HCT116 (cell line): Measurements from ENCODE around the gene RAB31. TPM values are rescaled to one million over a fixed set of nuclear protein-coding genes. Genes with fewer than 3 reads are reported as not detected.

ENCODE experiments used
- ATAC-seq: fragments of 200-7000 bp; cut with Tn5 transposase; 2 replicates; pipeline ENCODE4 v1.9.1; 2020; ENCODE audit warnings: mild to moderate bottlenecking, moderate library complexity
- BruUV-seq: library from RNA; stranded (reverse); fragments of 400-500 nt; replicated peaks from 2 replicates; lab custom pipeline; 2021; lab: Mats Ljungman, UMichigan
- CTCF ChIA-PET: fragments of 300-600 bp; sonication (Branson Sonifier 250); formaldehyde crosslinking; loops from one replicate; lab custom pipeline; 2021; ENCODE audit warnings: antibody characterized with exemption; lab: Charles Lee
- POLR2A ChIA-PET: fragments of 300-600, 350-600 bp; sonication (Branson Sonifier 250); formaldehyde crosslinking; loops from one replicate; lab custom pipeline; 2021; ENCODE audit warnings: antibody characterized with exemption; lab: Charles Lee
- RAD21 ChIA-PET, 2 experiments: fragments of 300-600 bp; sonication (Branson Sonifier 250); formaldehyde crosslinking; loops; one replicate each; lab custom pipeline; 2023; ENCODE audit warnings: low total read pairs in 2 of 2; ENCODE audit not compliant: uncharacterized antibody in 2 of 2, unreplicated experiment in 2 of 2, low non-redundant PET in 1 of 2; lab: Charles Lee
- DNase-seq: peaks from one replicate; pipeline ENCODE4 v3.0.0-alpha.2; 2010; ENCODE audit warnings: low read depth, low spot score
- H2AFZ ChIP-seq: fragments of 200-600 bp; shearing (Covaris generic), sonication (generic); 2 replicates; pipeline ENCODE4 v1.6.1; 2017; ENCODE audit warnings: low read depth, mixed run types, mixed read lengths, antibody characterized with exemption, low read length; ENCODE audit not compliant: poor library complexity, severe bottlenecking
- H3K27ac ChIP-seq: 2 replicates; pipeline ENCODE4 v1.5.1; 2012; ENCODE audit warnings: low read depth, low read length
- H3K27me3 ChIP-seq: fragments of 200-600 bp; sonication (generic); 2 replicates; pipeline ENCODE4 v1.6.1; 2016; ENCODE audit warnings: mixed run types, low read length, mixed read lengths; ENCODE audit not compliant: insufficient read depth
- H3K36me3 ChIP-seq, 2 experiments: fragments of 200-500 bp in 1 of 2; fragments of 200-600 bp in 1 of 2; sonication (Bioruptor generic) in 1 of 2; sonication (generic) in 1 of 2; 2 replicates each; pipeline versions ENCODE4 v1.5.1 to v1.6.1; 2014 to 2016; ENCODE audit warnings: low read length in 2 of 2, inconsistent platforms in 1 of 2, mixed read lengths in 1 of 2, mixed run types in 1 of 2; ENCODE audit not compliant: insufficient read depth in 2 of 2, control insufficient read depth in 1 of 2
- H3K4me1 ChIP-seq, 2 experiments: fragments of 200-600 bp in 1 of 2; sonication (generic) in 1 of 2; 2 replicates each; pipeline versions ENCODE4 v1.5.1 to v1.6.1; 2012 to 2017; ENCODE audit warnings: low read length in 2 of 2, inconsistent platforms in 1 of 2, mild to moderate bottlenecking in 1 of 2, mixed read lengths in 1 of 2, mixed run types in 1 of 2, moderate library complexity in 1 of 2; ENCODE audit not compliant: insufficient read depth in 2 of 2, control insufficient read depth in 1 of 2
- H3K4me2 ChIP-seq: fragments of 200-600 bp; sonication (generic); 2 replicates; pipeline ENCODE4 v1.6.1; 2017; ENCODE audit warnings: mixed run types, low read length, mixed read lengths
- H3K4me3 ChIP-seq, 2 experiments: fragments of 200-600 bp in 1 of 2; sonication (generic) in 1 of 2; replicated peaks in 1 of 2; 2 replicates each; pipeline ENCODE4 v1.5.1; 2011 to 2016; ENCODE audit warnings: low read length in 2 of 2, control low read depth in 1 of 2, low read depth in 1 of 2, mild to moderate bottlenecking in 1 of 2, mixed read lengths in 1 of 2, mixed run types in 1 of 2
- H3K79me2 ChIP-seq: fragments of 200-600 bp; sonication (generic); 2 replicates; pipeline ENCODE4 v1.6.1; 2017; ENCODE audit warnings: mild to moderate bottlenecking, mixed run types, low read length, moderate library complexity, mixed read lengths; ENCODE audit not compliant: insufficient read depth
- H3K9ac ChIP-seq: fragments of 200-600 bp; sonication (generic); 2 replicates; pipeline ENCODE4 v1.6.1; 2016; ENCODE audit warnings: low read length, mixed read lengths
- H3K9me2 ChIP-seq: fragments of 200-600 bp; sonication (generic), shearing (Covaris generic); 2 replicates; pipeline ENCODE4 v1.6.1; 2017; ENCODE audit warnings: mixed run types, mild to moderate bottlenecking, moderate library complexity; ENCODE audit not compliant: insufficient read depth
- H3K9me3 ChIP-seq, 2 experiments: fragments of 200-500 bp in 1 of 2; fragments of 200-600 bp in 1 of 2; sonication (Bioruptor generic) in 1 of 2; sonication (generic) in 1 of 2; 2 replicates each; pipeline ENCODE4 v1.6.1; 2014 to 2017; ENCODE audit warnings: low read length in 2 of 2, mixed read lengths in 2 of 2, inconsistent platforms in 1 of 2, low read depth in 1 of 2, mild to moderate bottlenecking in 1 of 2, mixed run types in 1 of 2, moderate library complexity in 1 of 2; ENCODE audit not compliant: control insufficient read depth in 1 of 2, insufficient read depth in 1 of 2
- H4K20me1 ChIP-seq: fragments of 200-600 bp; sonication (generic), shearing (Covaris generic); 2 replicates; pipeline ENCODE4 v1.6.1; 2017; ENCODE audit warnings: mixed run types, mild to moderate bottlenecking, moderate library complexity; ENCODE audit not compliant: insufficient read depth
- CEBPB ChIP-seq: IDR thresholded peaks from 2 replicates; pipeline ENCODE4 v1.6.1; 2012; ENCODE audit warnings: low read depth
- EGR1 ChIP-seq: IDR thresholded peaks from 2 replicates; pipeline ENCODE4 v1.6.1; 2012; ENCODE audit warnings: low read depth
- ELF1 ChIP-seq: IDR thresholded peaks from 2 replicates; pipeline ENCODE4 v1.6.1; 2012; ENCODE audit warnings: low read depth, borderline replicate concordance
- EZH2phosphoT487 ChIP-seq: fragments of 200-600 bp; IDR thresholded peaks from 2 replicates; pipeline ENCODE4 v1.6.1; 2018; ENCODE audit warnings: antibody characterized with exemption, borderline replicate concordance
- FOSL1 ChIP-seq: IDR thresholded peaks from 2 replicates; pipeline ENCODE4 v1.6.1; 2012; ENCODE audit warnings: low read depth
- JUND ChIP-seq: IDR thresholded peaks from 2 replicates; pipeline ENCODE4 v1.6.1; 2012
- POLR2A ChIP-seq: IDR thresholded peaks from 2 replicates; pipeline ENCODE4 v1.7.0; 2011; ENCODE audit warnings: borderline replicate concordance; ENCODE audit not compliant: insufficient read depth, insufficient read length; ENCODE audit errors: extremely low read depth
- POLR2AphosphoS5 ChIP-seq: IDR thresholded peaks from 2 replicates; pipeline ENCODE4 v1.6.1; 2011; ENCODE audit warnings: mild to moderate bottlenecking, low read depth, low read length, moderate library complexity
- RAD21 ChIP-seq: IDR thresholded peaks from 2 replicates; pipeline ENCODE4 v1.6.1; 2012; ENCODE audit warnings: low read depth, mild to moderate bottlenecking
- SP1 ChIP-seq: IDR thresholded peaks from 2 replicates; pipeline ENCODE4 v1.6.1; 2012; ENCODE audit warnings: low read depth
- SRF ChIP-seq: IDR thresholded peaks from 2 replicates; pipeline ENCODE4 v1.6.1; 2012; ENCODE audit warnings: low read depth
- YY1 ChIP-seq: IDR thresholded peaks from 2 replicates; pipeline ENCODE4 v1.6.1; 2011; ENCODE audit warnings: low read length, low read depth, moderate library complexity, mild to moderate bottlenecking; ENCODE audit not compliant: insufficient replicate concordance; ENCODE audit errors: extremely low read depth
- ZBTB33 ChIP-seq: IDR thresholded peaks from 2 replicates; pipeline ENCODE4 v1.6.1; 2011; ENCODE audit warnings: mild to moderate bottlenecking, low read length, moderate library complexity; ENCODE audit not compliant: insufficient replicate concordance; ENCODE audit errors: extremely low read depth
- ZFX ChIP-seq: fragments of 450-650 bp; IDR thresholded peaks from 2 replicates; pipeline ENCODE4 v1.6.1; 2017
- intact Hi-C: fragments of 100-400 bp; cut with micrococcal nuclease; formaldehyde crosslinking; loops from 2 replicates; pipeline ENCODE4 v1.10.0; 2022
- total RNA-seq: library from RNA; stranded (reverse); gene quantifications from one replicate; pipeline ENCODE4 v1.2.1, GENCODE V29; 2021; ENCODE audit not compliant: unreplicated experiment
- TF ChIP-seq, protein P1 (sequence below): IDR thresholded peaks from 2 replicates; pipeline ENCODE4 v1.6.1; 2012
- TF ChIP-seq, protein P2 (sequence below): IDR thresholded peaks from 2 replicates; pipeline ENCODE4 v1.6.1; 2012; ENCODE audit warnings: low read depth

RAB31 gene
- total RNA-seq, 1 experiment from 2014 or later, result 46.9 TPM

DNA sequence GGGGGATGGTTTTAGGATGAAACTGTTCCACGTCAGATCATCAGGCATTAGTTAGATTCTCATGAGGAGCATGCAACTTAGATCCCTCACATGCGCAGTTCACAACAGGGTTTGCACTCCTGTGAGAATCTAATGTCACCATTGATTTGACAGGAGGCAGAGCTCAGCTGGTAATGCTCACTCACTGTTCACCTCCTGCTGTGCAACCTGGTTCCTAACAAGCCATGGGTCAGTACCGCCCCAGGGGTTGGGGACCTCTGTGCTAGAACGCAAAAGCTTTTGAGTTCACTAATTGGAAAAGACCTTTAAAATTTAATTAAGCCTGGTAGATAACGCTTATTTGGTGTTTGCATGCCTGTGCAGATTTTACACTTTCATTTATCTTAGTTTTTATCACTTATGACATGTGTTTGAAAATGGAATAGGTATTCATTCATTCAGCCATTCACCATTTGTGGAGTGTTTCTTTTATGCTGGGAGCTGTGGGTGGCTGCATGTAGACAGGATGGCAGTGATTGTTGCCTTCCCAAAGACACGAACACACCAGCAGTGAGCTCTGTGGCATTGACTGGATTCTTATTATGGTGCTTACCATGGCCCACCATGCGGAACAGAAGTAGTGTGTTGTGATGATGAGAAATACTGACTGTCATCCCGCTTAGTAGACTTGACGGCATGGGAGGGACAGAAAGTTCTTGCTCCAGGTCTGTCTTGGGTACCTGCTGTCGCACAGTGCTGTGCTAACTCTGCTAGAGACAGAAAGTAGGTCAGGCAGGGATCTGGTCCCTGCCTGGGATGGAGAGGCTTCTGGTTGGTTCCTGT, 6.4 kb downstream of the RAB31 start:
- Histone ChIP-seq H3K4me3 (no peak overlapping the region), H3K9me2 (no peaks in the 10 kb centered on the region), H3K9me3 (no peaks in the 10 kb centered on the region), H3K27ac (no peak overlapping the region), H3K79me2 (peaks cover 17% of the 10 kb centered on the region), H4K20me1 (no peaks in the 10 kb centered on the region), H2AFZ (no peak overlapping the region), H3K36me3 (no peaks in the 10 kb centered on the region), H3K9ac (no peak overlapping the region), H3K4me2 (no peak overlapping the region), H3K27me3 (no peaks in the 10 kb centered on the region), H3K4me1 (peaks cover 24 to 32% of the 10 kb centered on the region in 2 experiments)
- POLR2A ChIA-PET, result no interaction called here
- no peak for TF ChIP-seq SP1
- TF ChIP-seq POLR2AphosphoS5, result no peak
- TF ChIP-seq EZH2phosphoT487, result no peak
- no peak for TF ChIP-seq SRF
- no peak for TF ChIP-seq ZFX
- no peak for TF ChIP-seq EGR1
- no peak for TF ChIP-seq CEBPB
- TF ChIP-seq JUND, result no peak
- RAD21 ChIA-PET, result no interaction called here
- DNase-seq (no peak), ATAC-seq (no peak)
- intact Hi-C loops, result no loop called here
- BruUV-seq, result no TSS peak
- CTCF ChIA-PET, result no interaction called here

GRCh38 chr18:9715088-9715343, 6.9 kb downstream of the RAB31 start:
- intact Hi-C loops, result no loop called here
- no peak for TF ChIP-seq EGR1
- TF ChIP-seq, protein P1, sequence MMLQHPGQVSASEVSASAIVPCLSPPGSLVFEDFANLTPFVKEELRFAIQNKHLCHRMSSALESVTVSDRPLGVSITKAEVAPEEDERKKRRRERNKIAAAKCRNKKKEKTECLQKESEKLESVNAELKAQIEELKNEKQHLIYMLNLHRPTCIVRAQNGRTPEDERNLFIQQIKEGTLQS, result no peak
- TF ChIP-seq SRF, result no peak
- no peak for TF ChIP-seq EZH2phosphoT487
- no peak for TF ChIP-seq FOSL1
- no peak for TF ChIP-seq RAD21
- TF ChIP-seq YY1, result no peak
- TF ChIP-seq ZBTB33, result no peak
- no peak for TF ChIP-seq POLR2A
- TF ChIP-seq ELF1, result no peak
- TF ChIP-seq, protein P2, sequence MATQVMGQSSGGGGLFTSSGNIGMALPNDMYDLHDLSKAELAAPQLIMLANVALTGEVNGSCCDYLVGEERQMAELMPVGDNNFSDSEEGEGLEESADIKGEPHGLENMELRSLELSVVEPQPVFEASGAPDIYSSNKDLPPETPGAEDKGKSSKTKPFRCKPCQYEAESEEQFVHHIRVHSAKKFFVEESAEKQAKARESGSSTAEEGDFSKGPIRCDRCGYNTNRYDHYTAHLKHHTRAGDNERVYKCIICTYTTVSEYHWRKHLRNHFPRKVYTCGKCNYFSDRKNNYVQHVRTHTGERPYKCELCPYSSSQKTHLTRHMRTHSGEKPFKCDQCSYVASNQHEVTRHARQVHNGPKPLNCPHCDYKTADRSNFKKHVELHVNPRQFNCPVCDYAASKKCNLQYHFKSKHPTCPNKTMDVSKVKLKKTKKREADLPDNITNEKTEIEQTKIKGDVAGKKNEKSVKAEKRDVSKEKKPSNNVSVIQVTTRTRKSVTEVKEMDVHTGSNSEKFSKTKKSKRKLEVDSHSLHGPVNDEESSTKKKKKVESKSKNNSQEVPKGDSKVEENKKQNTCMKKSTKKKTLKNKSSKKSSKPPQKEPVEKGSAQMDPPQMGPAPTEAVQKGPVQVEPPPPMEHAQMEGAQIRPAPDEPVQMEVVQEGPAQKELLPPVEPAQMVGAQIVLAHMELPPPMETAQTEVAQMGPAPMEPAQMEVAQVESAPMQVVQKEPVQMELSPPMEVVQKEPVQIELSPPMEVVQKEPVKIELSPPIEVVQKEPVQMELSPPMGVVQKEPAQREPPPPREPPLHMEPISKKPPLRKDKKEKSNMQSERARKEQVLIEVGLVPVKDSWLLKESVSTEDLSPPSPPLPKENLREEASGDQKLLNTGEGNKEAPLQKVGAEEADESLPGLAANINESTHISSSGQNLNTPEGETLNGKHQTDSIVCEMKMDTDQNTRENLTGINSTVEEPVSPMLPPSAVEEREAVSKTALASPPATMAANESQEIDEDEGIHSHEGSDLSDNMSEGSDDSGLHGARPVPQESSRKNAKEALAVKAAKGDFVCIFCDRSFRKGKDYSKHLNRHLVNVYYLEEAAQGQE, result no peak
- no peak for TF ChIP-seq POLR2AphosphoS5

More at GRCh38 chr18:9715088-9715343, 6.9 kb downstream of the RAB31 start:
- no peak overlapping the region for H3K27ac ChIP-seq
- no peaks in the 10 kb centered on the region for H3K36me3 ChIP-seq
- no peak overlapping the region for H2AFZ ChIP-seq
- no peaks in the 10 kb centered on the region for H4K20me1 ChIP-seq
- BruUV-seq, result no TSS peak
- H3K4me2 ChIP-seq, result no peak overlapping the region
- H3K9me2 ChIP-seq, result no peaks in the 10 kb centered on the region
- H3K9ac ChIP-seq, result no peak overlapping the region
- RAD21 ChIA-PET, result no interaction called here
- H3K79me2 ChIP-seq, result peaks cover 17% of the 10 kb centered on the region
- CTCF ChIA-PET, result no interaction called here
- no peak overlapping the region for H3K4me3 ChIP-seq
- H3K9me3 ChIP-seq, result no peaks in the 10 kb centered on the region
- DNase-seq (no peak), ATAC-seq (no peak)
- no peaks in the 10 kb centered on the region for H3K27me3 ChIP-seq
- H3K4me1 ChIP-seq, result peaks cover 22 to 32% of the 10 kb centered on the region in 2 experiments
- POLR2A ChIA-PET, result no interaction called here
